ENCODE results near the gene CEP70.
"Not testable (repeated sequence)": the region's sequence is repeated elsewhere in the genome, so short reads cannot be mapped to it uniquely, and the experiment has no call there.

The CEP70 gene

GRCh38 chr3:138467931-138468330, 126.1 kb downstream of the CEP70 start:
- DNase-seq: no peak

- no peak for DNase-seq
Observed at GRCh38 chr3:138465925-138466324, 128.1 kb downstream of the CEP70 start.

- no peak for DNase-seq
Observed at GRCh38 chr3:138465451-138465850, 128.6 kb downstream of the CEP70 start.

GRCh38 chr3:138464491-138464860, 129.6 kb downstream of the CEP70 start:
- no peak for DNase-seq

GRCh38 chr3:138463724-138464490, 130.2 kb downstream of the CEP70 start:
- no peak for DNase-seq

- DNase-seq: no peak
Observed at GRCh38 chr3:138461896-138462295, 132.2 kb downstream of the CEP70 start.

- no peak for DNase-seq
Observed at GRCh38 chr3:138461246-138461645, 132.8 kb downstream of the CEP70 start.

- DNase-seq: no peak
Observed at GRCh38 chr3:138460536-138461205, 133.4 kb downstream of the CEP70 start.

GRCh38 chr3:138459619-138460535, 134.2 kb downstream of the CEP70 start:
- no peak for DNase-seq

GRCh38 chr3:138458774-138459499, 135.1 kb downstream of the CEP70 start:
- no peak for DNase-seq

- no peak for DNase-seq
Observed at GRCh38 chr3:138457863-138458735, 136.0 kb downstream of the CEP70 start.

GRCh38 chr3:138456961-138457862, 136.8 kb downstream of the CEP70 start:
- DNase-seq: no peak

- no peak for DNase-seq
Observed at GRCh38 chr3:138455801-138456716, 138.0 kb downstream of the CEP70 start.

GRCh38 chr3:138453940-138454339, 140.1 kb downstream of the CEP70 start:
- DNase-seq: not testable (repeated sequence)

- DNase-seq: no peak
Observed at GRCh38 chr3:138452436-138452835, 141.6 kb downstream of the CEP70 start.

GRCh38 chr3:138451595-138452162, 142.4 kb downstream of the CEP70 start:
- no peak for DNase-seq

GRCh38 chr3:138450704-138451424, 143.2 kb downstream of the CEP70 start:
- no peak for DNase-seq

GRCh38 chr3:138450181-138450580, 143.9 kb downstream of the CEP70 start:
- no peak for DNase-seq

Measured in NCI-H345 (cell line).